HL-60 (cell line): ENCODE results near the gene EPHA6.

Experiments
- GABPA ChIP-seq: IDR thresholded peaks from 2 replicates; pipeline ENCODE4 v1.6.1; 2012; ENCODE audit warnings: low read depth
- TF ChIP-seq, protein P1 (sequence below): IDR thresholded peaks from one replicate; pipeline ENCODE4 v1.5.1; 2011; ENCODE audit warnings: low read length, control low read depth, inconsistent platforms; ENCODE audit not compliant: insufficient read depth

DNA sequence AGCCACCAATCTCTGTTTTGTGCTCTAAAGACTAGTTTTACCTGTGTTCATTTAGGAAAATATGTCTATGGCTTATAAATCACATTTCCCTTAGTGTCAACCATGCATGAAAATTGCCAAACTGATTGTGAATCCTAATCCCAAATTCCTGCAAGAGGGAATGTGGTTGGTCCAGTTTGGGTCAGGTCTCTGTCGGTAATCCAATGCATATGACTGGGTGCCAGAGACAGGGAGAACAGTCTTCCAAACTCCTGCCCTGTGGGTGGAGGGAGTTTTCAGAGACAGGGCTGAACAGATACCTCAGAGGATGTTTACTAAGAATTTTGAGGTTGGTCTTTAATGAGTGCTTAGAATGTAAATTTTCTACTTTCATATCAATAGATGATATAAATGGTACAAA is 649.6 kb downstream of the EPHA6 start:
- TF ChIP-seq GABPA = no peak
- TF ChIP-seq, protein P1, sequence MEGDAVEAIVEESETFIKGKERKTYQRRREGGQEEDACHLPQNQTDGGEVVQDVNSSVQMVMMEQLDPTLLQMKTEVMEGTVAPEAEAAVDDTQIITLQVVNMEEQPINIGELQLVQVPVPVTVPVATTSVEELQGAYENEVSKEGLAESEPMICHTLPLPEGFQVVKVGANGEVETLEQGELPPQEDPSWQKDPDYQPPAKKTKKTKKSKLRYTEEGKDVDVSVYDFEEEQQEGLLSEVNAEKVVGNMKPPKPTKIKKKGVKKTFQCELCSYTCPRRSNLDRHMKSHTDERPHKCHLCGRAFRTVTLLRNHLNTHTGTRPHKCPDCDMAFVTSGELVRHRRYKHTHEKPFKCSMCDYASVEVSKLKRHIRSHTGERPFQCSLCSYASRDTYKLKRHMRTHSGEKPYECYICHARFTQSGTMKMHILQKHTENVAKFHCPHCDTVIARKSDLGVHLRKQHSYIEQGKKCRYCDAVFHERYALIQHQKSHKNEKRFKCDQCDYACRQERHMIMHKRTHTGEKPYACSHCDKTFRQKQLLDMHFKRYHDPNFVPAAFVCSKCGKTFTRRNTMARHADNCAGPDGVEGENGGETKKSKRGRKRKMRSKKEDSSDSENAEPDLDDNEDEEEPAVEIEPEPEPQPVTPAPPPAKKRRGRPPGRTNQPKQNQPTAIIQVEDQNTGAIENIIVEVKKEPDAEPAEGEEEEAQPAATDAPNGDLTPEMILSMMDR = no peak
